H1 (cell line): Measurements from ENCODE around the gene HGD. TPM values are rescaled to one million over a fixed set of nuclear protein-coding genes. Genes with fewer than 3 reads are reported as not detected.

Source experiments
- CTCF ChIA-PET: fragments of 300-600 bp; sonication (Branson Sonifier 250); formaldehyde crosslinking; loops from one replicate; lab custom pipeline; 2021; ENCODE audit not compliant: partially characterized antibody; lab: Charles Lee
- POLR2A ChIA-PET: fragments of 300-600 bp; sonication (Branson Sonifier 250); formaldehyde crosslinking; loops from one replicate; lab custom pipeline; 2021; ENCODE audit warnings: inconsistent platforms; ENCODE audit not compliant: partially characterized antibody; lab: Charles Lee
- DNase-seq, 2 experiments: peaks; one replicate each; pipeline versions ENCODE4 v3.0.0 to v3.0.0-alpha.2; 2010 to 2022; ENCODE audit warnings: low spot score in 2 of 2, low read depth in 1 of 2, mixed read lengths in 1 of 2
- FAIRE-seq: peaks from 2 replicates; lab custom pipeline; 2011; peaks lifted over from hg19 to GRCh38; lab: Jason Lieb, UNC
- H2AFZ ChIP-seq: 2 replicates; pipeline ENCODE4 v1.8.1; 2012; ENCODE audit warnings: low read length, inconsistent platforms
- H2AK5ac ChIP-seq: 2 replicates; pipeline ENCODE4 v1.6.1; 2013; ENCODE audit warnings: low read depth, low read length
- H2BK120ac ChIP-seq: replicated peaks from 2 replicates; pipeline ENCODE3; 2013; ENCODE audit warnings: low read depth, low read length, inconsistent platforms
- H2BK12ac ChIP-seq: 2 replicates; pipeline ENCODE4 v1.6.1; 2013; ENCODE audit warnings: low read depth, low read length
- H2BK15ac ChIP-seq: 2 replicates; pipeline ENCODE4 v1.6.1; 2013; ENCODE audit warnings: low read length
- H2BK20ac ChIP-seq: 2 replicates; pipeline ENCODE4 v1.6.1; 2013; ENCODE audit warnings: low read length
- H2BK5ac ChIP-seq: 2 replicates; pipeline ENCODE4 v1.6.1; 2013; ENCODE audit warnings: low read depth, low read length
- H3K14ac ChIP-seq: 2 replicates; pipeline ENCODE4 v1.6.1; 2013; ENCODE audit warnings: inconsistent platforms; ENCODE audit not compliant: insufficient read length
- H3K18ac ChIP-seq: 2 replicates; pipeline ENCODE4 v1.6.1; 2013; ENCODE audit warnings: low read length; ENCODE audit errors: extremely low read depth
- H3K23ac ChIP-seq: 2 replicates; pipeline ENCODE4 v1.6.1; 2013; ENCODE audit warnings: inconsistent platforms; ENCODE audit not compliant: insufficient read length
- H3K23me2 ChIP-seq: 2 replicates; pipeline ENCODE4 v1.6.1; 2013; ENCODE audit warnings: low read depth, low read length
- H3K27ac ChIP-seq: 2 replicates; pipeline ENCODE4 v1.6.1; 2011; ENCODE audit warnings: low read depth, low read length, inconsistent platforms
- H3K27me3 ChIP-seq, 4 experiments: replicated peaks in 1 of 4; 1 replicate in 1 of 4; 2 replicates in 3 of 4; pipeline versions ENCODE4 v1.6.1 to v1.8.1; 2011 to 2013; ENCODE audit warnings: low read length in 3 of 4, mild to moderate bottlenecking in 3 of 4, inconsistent platforms in 2 of 4, mixed read lengths in 2 of 4, moderate library complexity in 1 of 4; ENCODE audit not compliant: control insufficient read depth in 3 of 4, insufficient read depth in 3 of 4; ENCODE audit errors: extremely low read depth in 1 of 4
- H3K36me3 ChIP-seq, 4 experiments: 2 replicates each; pipeline versions ENCODE4 v1.6.1 to v1.8.1; 2011 to 2013; ENCODE audit warnings: mild to moderate bottlenecking in 4 of 4, low read length in 3 of 4, moderate library complexity in 2 of 4, control low read depth in 1 of 4, inconsistent platforms in 1 of 4; ENCODE audit not compliant: insufficient read depth in 4 of 4, control insufficient read depth in 2 of 4
- H3K4ac ChIP-seq: replicated peaks from 2 replicates; pipeline ENCODE3; 2013; ENCODE audit warnings: low read length, low read depth, mixed read lengths, inconsistent platforms; ENCODE audit not compliant: insufficient read length
- H3K4me1 ChIP-seq, 4 experiments: replicated peaks in 1 of 4; 1 replicate in 1 of 4; 2 replicates in 3 of 4; pipeline versions ENCODE4 v1.6.1 to v1.8.1; 2011 to 2013; ENCODE audit warnings: low read length in 3 of 4, inconsistent platforms in 2 of 4, mixed read lengths in 1 of 4; ENCODE audit not compliant: insufficient read depth in 4 of 4, control insufficient read depth in 3 of 4
- H3K4me2 ChIP-seq, 2 experiments: 2 replicates each; pipeline versions ENCODE4 v1.6.1 to v1.8.1; 2011 to 2013; ENCODE audit warnings: low read depth in 2 of 2, low read length in 2 of 2, control low read depth in 1 of 2, inconsistent platforms in 1 of 2, mild to moderate bottlenecking in 1 of 2; ENCODE audit not compliant: insufficient read depth in 1 of 2
- H3K4me3 ChIP-seq, 4 experiments: fragments of 200-600, 300-600 bp in 1 of 4; sonication (generic), shearing (Covaris generic), sonication (Bioruptor Twin) in 1 of 4; 2 replicates each; pipeline versions ENCODE4 v1.5.1 to v1.8.1; 2011 to 2016; ENCODE audit warnings: low read length in 4 of 4, low read depth in 3 of 4, control low read depth in 2 of 4, inconsistent platforms in 2 of 4, mild to moderate bottlenecking in 2 of 4, mixed read lengths in 1 of 4, moderate library complexity in 1 of 4; ENCODE audit not compliant: insufficient read depth in 2 of 4; ENCODE audit errors: extremely low read depth in 1 of 4
- H3K56ac ChIP-seq: replicated peaks from 2 replicates; pipeline ENCODE3; 2013; ENCODE audit warnings: low read depth, mild to moderate bottlenecking, mixed read lengths, low read length, inconsistent platforms; ENCODE audit not compliant: insufficient read length
- H3K79me1 ChIP-seq: 2 replicates; pipeline ENCODE4 v1.6.1; 2013; ENCODE audit warnings: low read depth, low read length, control low read depth
- H3K79me2 ChIP-seq, 2 experiments: 2 replicates each; pipeline versions ENCODE4 v1.6.1 to v1.8.1; 2012 to 2013; ENCODE audit warnings: low read length in 2 of 2, mild to moderate bottlenecking in 2 of 2, inconsistent platforms in 1 of 2; ENCODE audit not compliant: insufficient read depth in 2 of 2, control insufficient read depth in 1 of 2
- H3K9ac ChIP-seq, 4 experiments: replicated peaks in 1 of 4; 1 replicate in 1 of 4; 2 replicates in 3 of 4; pipeline versions ENCODE4 v1.6.1 to v1.8.1; 2011 to 2013; ENCODE audit warnings: low read depth in 3 of 4, low read length in 3 of 4, control low read depth in 2 of 4, mild to moderate bottlenecking in 2 of 4, moderate library complexity in 2 of 4, inconsistent platforms in 1 of 4; ENCODE audit errors: extremely low read depth in 1 of 4
- H3K9me3 ChIP-seq, 2 experiments: 2 replicates each; pipeline versions ENCODE4 v1.6.1 to v1.8.1; 2012 to 2013; ENCODE audit warnings: mild to moderate bottlenecking in 2 of 2, moderate library complexity in 2 of 2, control low read depth in 1 of 2, inconsistent platforms in 1 of 2, low read depth in 1 of 2, low read length in 1 of 2, mixed read lengths in 1 of 2; ENCODE audit not compliant: insufficient read depth in 2 of 2
- H4K20me1 ChIP-seq, 2 experiments: replicated peaks in 1 of 2; 2 replicates each; pipeline versions ENCODE3 to v1.8.1; 2011 to 2013; ENCODE audit warnings: inconsistent platforms in 2 of 2, low read length in 2 of 2, mild to moderate bottlenecking in 1 of 2; ENCODE audit not compliant: insufficient read depth in 2 of 2, control insufficient read depth in 1 of 2
- H4K5ac ChIP-seq: 2 replicates; pipeline ENCODE4 v1.6.1; 2013; ENCODE audit warnings: low read length, low read depth, mixed read lengths, inconsistent platforms; ENCODE audit not compliant: insufficient read length
- H4K8ac ChIP-seq: 2 replicates; pipeline ENCODE4 v1.8.0; 2013; ENCODE audit warnings: mild to moderate bottlenecking, moderate library complexity, low read length, inconsistent platforms; ENCODE audit not compliant: insufficient read depth; ENCODE audit errors: extremely low read depth
- H4K91ac ChIP-seq: replicated peaks from 2 replicates; pipeline ENCODE3; 2013; ENCODE audit warnings: low read length, mixed read lengths, inconsistent platforms; ENCODE audit not compliant: insufficient read length
- BCL11A ChIP-seq, 2 experiments: IDR thresholded peaks; one replicate each; pipeline ENCODE4 v1.6.1; 2011; ENCODE audit warnings: low read depth in 2 of 2, low read length in 2 of 2, mild to moderate bottlenecking in 2 of 2
- CTBP2 ChIP-seq: IDR thresholded peaks from 2 replicates; pipeline ENCODE4 v1.7.0; 2011; ENCODE audit warnings: borderline replicate concordance, mild to moderate bottlenecking, moderate library complexity, mixed read lengths, low read length; ENCODE audit not compliant: insufficient read depth, insufficient read length
- EZH2 ChIP-seq: fragments of 200-600 bp; sonication (generic); IDR thresholded peaks from 2 replicates; pipeline ENCODE4 v1.7.1; 2012; ENCODE audit warnings: low read depth, mild to moderate bottlenecking, moderate library complexity, low read length, inconsistent platforms; ENCODE audit not compliant: severe bottlenecking
- GTF2F1 ChIP-seq: IDR thresholded peaks from 2 replicates; pipeline ENCODE4 v1.6.1; 2012; ENCODE audit warnings: low read depth, low read length, improper control_type of control experiment, borderline replicate concordance
- NANOG ChIP-seq: IDR thresholded peaks from 2 replicates; pipeline ENCODE4 v1.6.1; 2011; ENCODE audit warnings: low read length, low read depth, mild to moderate bottlenecking, inconsistent platforms; ENCODE audit not compliant: insufficient read depth, poor library complexity, severe bottlenecking
- NRF1 ChIP-seq: IDR thresholded peaks from 2 replicates; pipeline ENCODE4 v1.6.1; 2011; ENCODE audit warnings: mild to moderate bottlenecking, low read depth, low read length, improper control_type of control experiment
- POLR2AphosphoS5 ChIP-seq: IDR thresholded peaks from 2 replicates; pipeline ENCODE4 v1.6.1; 2011; ENCODE audit warnings: low read depth, low read length
- RXRA ChIP-seq: IDR thresholded peaks from 2 replicates; pipeline ENCODE4 v1.6.1; 2011; ENCODE audit warnings: low read depth, mild to moderate bottlenecking, low read length, moderate library complexity; ENCODE audit not compliant: insufficient read depth
- SIRT6 ChIP-seq: IDR thresholded peaks from one replicate; pipeline ENCODE4 v1.7.1; 2012; ENCODE audit warnings: low read length, inconsistent platforms
- SIX5 ChIP-seq: IDR thresholded peaks from 2 replicates; pipeline ENCODE4 v1.6.1; 2011; ENCODE audit warnings: mild to moderate bottlenecking, low read depth, low read length
- SP4 ChIP-seq: IDR thresholded peaks from 2 replicates; pipeline ENCODE4 v1.6.1; 2012; ENCODE audit warnings: low read length, inconsistent platforms
- TAF1 ChIP-seq: IDR thresholded peaks from 2 replicates; pipeline ENCODE4 v1.6.1; 2011; ENCODE audit warnings: mild to moderate bottlenecking, low read depth, low read length
- TCF12 ChIP-seq: IDR thresholded peaks from 2 replicates; pipeline ENCODE4 v1.6.1; 2011; ENCODE audit warnings: low read depth, mild to moderate bottlenecking, low read length
- WGBS, 2 experiments: shearing (Covaris generic) in 1 of 2; methylation state at CpG; one replicate each; pipeline versions ENCODE4 v1.1.6 to v1.1.7; 2013 to 2015; ENCODE audit warnings: low lambda C conversion rate in 2 of 2, mixed read lengths in 2 of 2, inconsistent platforms in 1 of 2, low coverage in 1 of 2, missing lambda C conversion rate in 1 of 2; ENCODE audit not compliant: insufficient replicate concordance in 2 of 2, insufficient coverage in 1 of 2, insufficient read length in 1 of 2; ENCODE audit errors: extremely low coverage in 1 of 2, missing lambda C conversion rate in 1 of 2; 5-methylcytosine and 5-hydroxymethylcytosine counted together
- polyA plus RNA-seq, 7 experiments: library from polyadenylated mRNA; depleted of rRNA in 3 of 7; stranded (reverse) in 5 of 7; unstranded in 2 of 7; fragments of >200 nt in 5 of 7; fragments of 200-250 nt in 2 of 7; gene quantifications; 1 replicate in 5 of 7; 2 replicates in 1 of 7; 4 replicates in 1 of 7; pipeline versions ENCODE4 v1.2.1 to v1.2.3, GENCODE V29; 2011 to 2013; ENCODE audit warnings: missing spikeins in 2 of 7, mixed read lengths in 2 of 7
- total RNA-seq: library from RNA; stranded (reverse); fragmentation: NEBNext Ultra II Directional; extraction: Animal tissue kit (Norgen Biotek cat#: 25700); gene quantifications from 2 replicates; pipeline ENCODE4 v1.2.1, GENCODE V29; 2021

HGD gene
- total and polyA plus RNA-seq, 2 of the 8 experiments (the other 6 are each of a cell fraction or from before 2014, with no cell fraction given) = 0.11 TPM; not detected in 1

DNA sequence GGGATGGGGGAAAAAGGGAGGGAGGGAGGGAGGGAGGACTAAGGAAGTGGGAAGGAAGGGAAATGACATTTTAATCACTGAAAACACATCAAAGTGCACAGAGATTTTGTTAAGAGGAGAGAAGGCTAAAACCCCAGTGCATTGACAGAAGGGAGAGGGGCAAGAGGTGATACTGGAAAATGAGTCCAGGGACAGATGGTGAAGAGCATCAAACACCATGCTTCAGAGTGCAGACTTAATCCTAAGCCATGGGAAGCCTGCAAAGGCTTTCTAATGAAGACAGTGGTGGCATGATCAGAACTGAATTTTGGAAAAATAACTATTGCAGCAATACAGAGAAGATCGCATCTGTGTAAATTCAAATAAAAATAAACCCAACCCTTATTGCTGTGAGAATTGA is 41.8 kb downstream of the HGD start:
- Histone ChIP-seq H2BK15ac (no peak overlapping the region), H4K91ac (no peak overlapping the region), H4K5ac (no peak overlapping the region), H3K79me2 (no peaks in the 10 kb centered on the region), H4K8ac (no peak overlapping the region), H4K20me1 (no peaks in the 10 kb centered on the region), H3K27me3 (no peaks in the 10 kb centered on the region), H2AFZ (no peak overlapping the region; the same call in 1 of the 2 replicates), H3K14ac (no peak overlapping the region), H3K56ac (no peak overlapping the region), H3K79me1 (no peaks in the 10 kb centered on the region), H3K9ac (no peak overlapping the region), H3K4ac (no peak overlapping the region), H3K4me2 (no peak overlapping the region), H3K4me3 (no peak overlapping the region), H2AK5ac (no peak overlapping the region), H2BK20ac (no peak overlapping the region), H3K18ac (no peak overlapping the region), H3K23me2 (no peaks in the 10 kb centered on the region), H3K23ac (no peak overlapping the region), H3K27ac (no peak overlapping the region), H2BK5ac (no peak overlapping the region), H3K36me3 (no peaks in the 10 kb centered on the region; a peak in 1 of 8 replicates), H3K9me3 (peaks cover 0 to 3% of the 10 kb centered on the region in 2 experiments; a peak in 1 of 4 replicates), H2BK12ac (no peak overlapping the region), H3K4me1 (no peaks in the 10 kb centered on the region), H2BK120ac (no peak overlapping the region)
- CTCF ChIA-PET = no interaction called here
- 96% methylated on average over 1 of the region's 1 CpG; no CpG with 5 or more reads in 1 of the 2 experiments for WGBS, 2 experiments
- FAIRE-seq (no peak), DNase-seq (no peak)
- POLR2A ChIA-PET = no interaction called here
- TF ChIP-seq TAF1 = no peak
- TF ChIP-seq CTBP2 = no peak
- no peak for TF ChIP-seq SIRT6
- no peak for TF ChIP-seq POLR2AphosphoS5
- TF ChIP-seq SIX5 = no peak
- no peak for TF ChIP-seq EZH2
- TF ChIP-seq TCF12 = no peak
- no peak for TF ChIP-seq NRF1
- no peak for TF ChIP-seq RXRA
- TF ChIP-seq BCL11A (IDR thresholded peaks at IDR 0.05; ENCODE audit: low read depth in 2 of 2, low read length in 2 of 2) = no peak
- no peak for TF ChIP-seq GTF2F1
- TF ChIP-seq NANOG = no peak
- TF ChIP-seq SP4 = no peak
